HG02678 (cell line): ENCODE measurements around the gene NDUFA8.

Source experiments
- ATAC-seq: cut with Tn5 transposase; IDR thresholded peaks from one replicate; pipeline ENCODE4 v1.9.1; 2021; ENCODE audit warnings: mild to moderate bottlenecking, moderate library complexity; ENCODE audit not compliant: unreplicated experiment

Gene NDUFA8

GRCh38 chr9:122138560-122139268, 20.9 kb downstream of the NDUFA8 start:
- no peak for ATAC-seq

GRCh38 chr9:122135529-122135859, 24.1 kb downstream of the NDUFA8 start:
- no peak for ATAC-seq

- no peak for ATAC-seq
Observed at GRCh38 chr9:122134822-122135528, 24.6 kb downstream of the NDUFA8 start.

- ATAC-seq = no peak
Observed at GRCh38 chr9:122133984-122134535, 25.5 kb downstream of the NDUFA8 start.

GRCh38 chr9:122133263-122133983, 26.2 kb downstream of the NDUFA8 start:
- no peak for ATAC-seq

- ATAC-seq = no peak
Observed at GRCh38 chr9:122132539-122132938, 27.0 kb downstream of the NDUFA8 start.

GRCh38 chr9:122131401-122132001, 28.1 kb downstream of the NDUFA8 start:
- no peak for ATAC-seq

- no peak for ATAC-seq
Observed at GRCh38 chr9:122130837-122131236, 28.7 kb downstream of the NDUFA8 start.

GRCh38 chr9:122129969-122130368, 29.6 kb downstream of the NDUFA8 start:
- ATAC-seq = no peak

- no peak for ATAC-seq
Observed at GRCh38 chr9:122128969-122129343, 30.6 kb downstream of the NDUFA8 start.

GRCh38 chr9:122128007-122128968, 31.3 kb downstream of the NDUFA8 start:
- no peak for ATAC-seq

- ATAC-seq = no peak
Observed at GRCh38 chr9:122127396-122127798, 32.2 kb downstream of the NDUFA8 start.

GRCh38 chr9:122126331-122127261, 33.0 kb downstream of the NDUFA8 start:
- ATAC-seq = no peak

- no peak for ATAC-seq
Observed at GRCh38 chr9:122125509-122126330, 33.9 kb downstream of the NDUFA8 start.

- ATAC-seq = no peak
Observed at GRCh38 chr9:122125158-122125508, 34.4 kb downstream of the NDUFA8 start.

- ATAC-seq = no peak
Observed at GRCh38 chr9:122124528-122124927, 35.1 kb downstream of the NDUFA8 start.

GRCh38 chr9:122124048-122124447, 35.5 kb downstream of the NDUFA8 start:
- ATAC-seq = no peak

- ATAC-seq = no peak
Observed at GRCh38 chr9:122122903-122123632, 36.5 kb downstream of the NDUFA8 start.
